ENCODE results near the gene USP3. TPM values are rescaled to one million over a fixed set of nuclear protein-coding genes. Genes with fewer than 3 reads are reported as not detected.

Gene USP3
- total RNA-seq, 2 experiments from 2014 or later = 57.1 to 58.6 TPM

DNA sequence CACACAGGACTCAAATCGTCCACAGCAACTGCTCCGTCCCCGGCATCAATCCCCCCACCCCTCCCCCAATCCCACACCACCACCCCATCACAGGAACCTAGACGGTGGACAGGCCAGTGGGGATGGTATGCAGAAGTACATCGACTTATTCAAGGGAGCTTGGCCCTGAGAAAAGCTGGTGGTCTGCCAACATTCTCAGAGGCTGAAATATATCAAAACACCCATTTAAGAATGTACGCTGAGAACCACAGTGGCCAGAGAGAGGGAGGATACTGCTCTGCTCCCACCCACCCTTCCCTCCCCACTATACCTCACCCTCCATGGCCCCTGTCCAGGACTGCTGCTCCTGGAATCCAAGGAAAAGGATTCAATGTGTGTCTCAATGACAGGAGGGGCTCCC, 12.4 kb upstream of the USP3 start:
- no peak for ATAC-seq
- TF ChIP-seq CTCF (IDR thresholded peaks at IDR 0.05) = no peak
- CTCF ChIA-PET = interaction anchor here (1.5 to 7.3 kb wide), 5 partner anchors 8 to 55 kb away, joined by 3 to 53 read pairs (median 4); partner anchors contain the start of gene USP3
- Mint-ChIP-seq H3K27me3 (no peaks in the 10 kb centered on the region), H3K9me3 (no peaks in the 10 kb centered on the region), H3K4me1 (ENCODE audit: low read depth) (peaks cover 65% of the 10 kb centered on the region), H3K27ac (no peak overlapping the region), H3K36me3 (ENCODE audit: low read depth) (no peaks in the 10 kb centered on the region), H3K4me3 (no peak overlapping the region)
- intact Hi-C loops (cut with micrococcal nuclease) = no loop called here
- POLR2A ChIA-PET = interaction anchor here (0.7 to 9.8 kb wide), 2 partner anchors 13 to 1996 kb away, joined by 3 to 62 read pairs; partner anchors contain the start of gene USP3
- DNase-seq = no peak

- Mint-ChIP-seq H3K4me1 (ENCODE audit: low read depth) (peaks cover 60% of the 10 kb centered on the region), H3K9me3 (no peaks in the 10 kb centered on the region), H3K27me3 (no peaks in the 10 kb centered on the region), H3K4me3 (no peak overlapping the region), H3K36me3 (ENCODE audit: low read depth) (no peaks in the 10 kb centered on the region), H3K27ac (no peak overlapping the region)
- no peak for DNase-seq
- no peak for ATAC-seq
- ChIA-PET CTCF (interaction anchor here (1.4 to 7.3 kb wide), 6 partner anchors 9 to 54 kb away, joined by 3 to 53 read pairs (median 4); partner anchors contain the start of gene USP3), POLR2A (interaction anchor here (0.7 to 9.8 kb wide), 5 partner anchors 10 to 1995 kb away, joined by 3 to 62 read pairs (median 3); partner anchors contain the start of genes FBXL22 and USP3)
- intact Hi-C loops (cut with micrococcal nuclease) = no loop called here
- no peak for TF ChIP-seq CTCF (IDR thresholded peaks at IDR 0.05)
Measured at GRCh38 chr15:63492541-63493077, 11.8 kb upstream of the USP3 start.

- peak overlapping the region; percentile 17 for H3K27ac Mint-ChIP-seq
- intact Hi-C loops (cut with micrococcal nuclease) = no loop called here
- no peak overlapping the region for H3K4me3 Mint-ChIP-seq
Measured at GRCh38 chr15:63493436-63493835, 11.0 kb upstream of the USP3 start.

DNA sequence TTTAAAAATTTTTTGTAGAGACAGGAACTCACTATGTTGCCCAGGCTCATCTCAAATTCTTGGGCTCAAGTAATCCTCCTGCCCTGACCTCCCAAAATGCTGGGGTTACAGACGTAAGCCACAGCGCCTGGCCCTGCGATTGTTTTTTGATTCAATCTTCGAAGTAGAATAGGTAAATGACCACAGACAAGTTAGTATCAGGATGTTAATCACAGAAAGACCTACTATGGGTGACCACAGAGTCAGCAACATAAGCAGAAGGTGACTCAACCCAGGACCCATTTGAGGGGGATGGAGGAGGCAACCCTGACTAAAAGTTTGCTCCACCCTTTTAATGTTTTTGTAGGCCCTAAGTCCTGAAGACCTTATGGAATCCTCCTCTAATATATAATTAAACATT, 10.0 kb upstream of the USP3 start:
- intact Hi-C loops (cut with micrococcal nuclease) = no loop called here
- DNase-seq = peak; percentile 71
- peak overlapping the region; percentile 17 for H3K27ac Mint-ChIP-seq
- no peaks in the 10 kb centered on the region for H3K36me3 Mint-ChIP-seq (ENCODE audit: low read depth)
- no peak for TF ChIP-seq CTCF (IDR thresholded peaks at IDR 0.05)
- ChIA-PET CTCF (interaction anchor here (1.6 to 5.2 kb wide), 4 partner anchors 11 to 106 kb away, joined by 3 to 53 read pairs (median 6); no protein-coding TSS in a partner anchor), POLR2A (interaction anchor here (4.4 to 9.8 kb wide), 2 partner anchors 11 kb away, joined by 34 to 62 read pairs; partner anchors contain the start of gene USP3)
- H3K9me3 Mint-ChIP-seq = no peaks in the 10 kb centered on the region
- peaks cover 62% of the 10 kb centered on the region for H3K4me1 Mint-ChIP-seq (ENCODE audit: low read depth)
- ATAC-seq = peak; percentile 28
- no peaks in the 10 kb centered on the region for H3K27me3 Mint-ChIP-seq
- H3K4me3 Mint-ChIP-seq = no peak overlapping the region

More at GRCh38 chr15:63493436-63493835, 11.0 kb upstream of the USP3 start:
- H3K9me3 Mint-ChIP-seq = no peaks in the 10 kb centered on the region
- ATAC-seq (no peak), DNase-seq (no peak)
- POLR2A ChIA-PET = interaction anchor here (0.8 to 9.8 kb wide), 4 partner anchors 11 to 107 kb away, joined by 3 to 62 read pairs (median 4); partner anchors contain the start of gene USP3
- no peak for TF ChIP-seq CTCF (IDR thresholded peaks at IDR 0.05)
- CTCF ChIA-PET = interaction anchor here (0.7 to 7.3 kb wide), 4 partner anchors 10 to 27 kb away, joined by 3 to 53 read pairs (median 4); partner anchors contain the start of gene USP3
- H3K4me1 Mint-ChIP-seq (ENCODE audit: low read depth) = peaks cover 56% of the 10 kb centered on the region
- H3K27me3 Mint-ChIP-seq = no peaks in the 10 kb centered on the region
- H3K36me3 Mint-ChIP-seq (ENCODE audit: low read depth) = no peaks in the 10 kb centered on the region

- TF ChIP-seq CTCF (IDR thresholded peaks at IDR 0.05) = no peak
- intact Hi-C loops (cut with micrococcal nuclease) = no loop called here
- Mint-ChIP-seq H3K9me3 (no peaks in the 10 kb centered on the region), H3K4me1 (ENCODE audit: low read depth) (peaks cover 66% of the 10 kb centered on the region), H3K4me3 (no peak overlapping the region), H3K27me3 (no peaks in the 10 kb centered on the region), H3K27ac (peak overlapping the region; percentile 22), H3K36me3 (ENCODE audit: low read depth) (no peaks in the 10 kb centered on the region)
- ChIA-PET POLR2A (interaction anchor here (0.6 to 9.8 kb wide), 7 partner anchors 10 to 103 kb away, joined by 3 to 62 read pairs (median 8); partner anchors contain the start of gene USP3), CTCF (interaction anchor here (1.1 to 5.2 kb wide), 8 partner anchors 7 to 106 kb away, joined by 3 to 62 read pairs (median 8); no protein-coding TSS in a partner anchor)
- ATAC-seq (no peak), DNase-seq (peak; percentile 36)
Measured at GRCh38 chr15:63495343-63495742, 9.1 kb upstream of the USP3 start.

Measured in activated CD8-positive, alpha-beta T cell treated with anti-CD3 and anti-CD28 coated beads for 36 hours (primary cell).